SH-SY5Y (cell line): ENCODE data around the gene GALK2.

Experiments
- GATA2 ChIP-seq: IDR thresholded peaks from 2 replicates; pipeline ENCODE4 v1.6.1; 2011; ENCODE audit warnings: mild to moderate bottlenecking, low read depth, low read length
- GATA3 ChIP-seq: IDR thresholded peaks from 2 replicates; pipeline ENCODE4 v1.6.1; 2011; ENCODE audit warnings: low read depth, mild to moderate bottlenecking, low read length, moderate library complexity

- TF ChIP-seq GATA2 (no peak), GATA3 (no peak)
Measured at GRCh38 chr15:49199666-49200065, 29.6 kb downstream of the GALK2 start.
